Prostate gland (tissue), 2 donors: ENCODE data around the gene KCNK18.

ENCODE experiments used
- POLR2A ChIP-seq: fragments of 450-650 bp; IDR thresholded peaks from one replicate; pipeline ENCODE4 v1.6.1; 2016; ENCODE audit warnings: antibody characterized with exemption, mild to moderate bottlenecking
- TF ChIP-seq, protein P1 (sequence below), 4 experiments: fragments of 200-600 bp in 2 of 4; fragments of 450-650 bp in 2 of 4; sonication (generic) in 2 of 4; IDR thresholded peaks; 1 replicate in 3 of 4; 2 replicates in 1 of 4; pipeline ENCODE4 v1.5.1; 2016 to 2019; ENCODE audit warnings: antibody characterized with exemption in 4 of 4, mild to moderate bottlenecking in 2 of 4, moderate library complexity in 2 of 4

DNA sequence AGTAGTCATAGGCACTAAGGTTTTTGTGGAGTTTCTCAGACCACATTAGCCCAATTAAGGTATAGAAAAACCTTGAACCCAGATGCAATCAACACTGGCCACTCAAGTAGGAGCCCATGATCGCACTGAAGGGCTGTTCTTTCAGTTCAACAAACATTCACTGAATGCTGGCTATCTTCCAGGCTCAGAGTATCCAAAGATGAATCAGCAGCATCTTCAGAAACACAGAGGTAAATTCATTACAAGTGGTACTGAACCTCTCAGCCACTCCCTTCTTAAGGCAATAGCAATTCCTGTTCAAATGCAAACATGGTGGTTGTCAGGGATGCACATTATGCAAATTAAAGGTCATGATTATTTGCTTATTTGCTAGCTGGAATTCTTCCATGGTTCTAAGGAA, 17.1 kb downstream of the KCNK18 start:
- TF ChIP-seq, protein P1, sequence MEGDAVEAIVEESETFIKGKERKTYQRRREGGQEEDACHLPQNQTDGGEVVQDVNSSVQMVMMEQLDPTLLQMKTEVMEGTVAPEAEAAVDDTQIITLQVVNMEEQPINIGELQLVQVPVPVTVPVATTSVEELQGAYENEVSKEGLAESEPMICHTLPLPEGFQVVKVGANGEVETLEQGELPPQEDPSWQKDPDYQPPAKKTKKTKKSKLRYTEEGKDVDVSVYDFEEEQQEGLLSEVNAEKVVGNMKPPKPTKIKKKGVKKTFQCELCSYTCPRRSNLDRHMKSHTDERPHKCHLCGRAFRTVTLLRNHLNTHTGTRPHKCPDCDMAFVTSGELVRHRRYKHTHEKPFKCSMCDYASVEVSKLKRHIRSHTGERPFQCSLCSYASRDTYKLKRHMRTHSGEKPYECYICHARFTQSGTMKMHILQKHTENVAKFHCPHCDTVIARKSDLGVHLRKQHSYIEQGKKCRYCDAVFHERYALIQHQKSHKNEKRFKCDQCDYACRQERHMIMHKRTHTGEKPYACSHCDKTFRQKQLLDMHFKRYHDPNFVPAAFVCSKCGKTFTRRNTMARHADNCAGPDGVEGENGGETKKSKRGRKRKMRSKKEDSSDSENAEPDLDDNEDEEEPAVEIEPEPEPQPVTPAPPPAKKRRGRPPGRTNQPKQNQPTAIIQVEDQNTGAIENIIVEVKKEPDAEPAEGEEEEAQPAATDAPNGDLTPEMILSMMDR (IDR thresholded peaks at IDR 0.05), result no peak
- TF ChIP-seq POLR2A, result no peak
